MCF 10A (cell line): ENCODE measurements around the gene ZNF35. TPM values are rescaled to one million over a fixed set of nuclear protein-coding genes. Genes with fewer than 3 reads are reported as not detected.

ENCODE experiments used
- BruUV-seq: library from RNA; stranded (reverse); fragments of 400-500 nt; replicated peaks from 2 replicates; lab custom pipeline; 2021; lab: Mats Ljungman, UMichigan
- CTCF ChIA-PET: fragments of 300-600 bp; sonication (Branson Sonifier 250); formaldehyde crosslinking; extraction: SDS; loops from one replicate; lab custom pipeline; 2021; ENCODE audit warnings: antibody characterized with exemption, inconsistent platforms; lab: Yijun Ruan, JAX
- POLR2A ChIA-PET: fragments of 300-600, 350-650 bp; sonication (Branson Sonifier 250); formaldehyde crosslinking; extraction: SDS; loops from one replicate; lab custom pipeline; 2020; ENCODE audit warnings: antibody characterized with exemption, inconsistent platforms; lab: Yijun Ruan, JAX
- DNase-seq: peaks from one replicate; pipeline ENCODE4 v3.0.0-alpha.2; 2018; ENCODE audit not compliant: unreplicated experiment
- H3K27ac Mint-ChIP-seq: one replicate; pipeline ENCODE4 v1.8.0; 2022; ENCODE audit warnings: mild to moderate bottlenecking, low read depth, mixed read lengths; ENCODE audit not compliant: unreplicated experiment
- H3K27me3 Mint-ChIP-seq: one replicate; pipeline ENCODE4 v1.8.0; 2022; ENCODE audit warnings: mixed read lengths; ENCODE audit not compliant: insufficient read depth, unreplicated experiment
- H3K36me3 Mint-ChIP-seq: one replicate; pipeline ENCODE4 v1.8.0; 2022; ENCODE audit warnings: mild to moderate bottlenecking, moderate library complexity, mixed read lengths; ENCODE audit not compliant: insufficient read depth, unreplicated experiment
- H3K4me1 Mint-ChIP-seq: one replicate; pipeline ENCODE4 v1.8.0; 2022; ENCODE audit warnings: mixed read lengths; ENCODE audit not compliant: insufficient read depth, unreplicated experiment
- H3K4me3 Mint-ChIP-seq: one replicate; pipeline ENCODE4 v1.8.0; 2022; ENCODE audit warnings: mild to moderate bottlenecking, moderate library complexity, mixed read lengths; ENCODE audit not compliant: unreplicated experiment
- H3K9me3 Mint-ChIP-seq: one replicate; pipeline ENCODE4 v1.8.0; 2022; ENCODE audit warnings: mixed read lengths; ENCODE audit not compliant: unreplicated experiment
- CTCF ChIP-seq: fragments of 200-600 bp; IDR thresholded peaks from one replicate; pipeline ENCODE4 v1.8.0; 2022; ENCODE audit warnings: antibody characterized with exemption, mild to moderate bottlenecking; ENCODE audit not compliant: unreplicated experiment
- intact Hi-C: fragments of 100-400 bp; cut with micrococcal nuclease; formaldehyde crosslinking; loops from 2 replicates; pipeline ENCODE4 v1.14.1; 2022
- total RNA-seq: library from RNA; stranded (reverse); gene quantifications from 2 replicates; pipeline ENCODE4 v1.2.3, GENCODE V29; 2022

ZNF35 gene
- total RNA-seq, 1 experiment from 2014 or later = 9.9 TPM

GRCh38 chr3:44659015-44659414 is 10.5 kb downstream of the ZNF35 start:
- CTCF ChIA-PET = interaction anchor here (0.6 to 2.0 kb wide), 3 partner anchors 29 to 275 kb away, joined by 4 to 7 read pairs (median 4); no protein-coding TSS in a partner anchor
- intact Hi-C loops = no loop called here
- Mint-ChIP-seq H3K9me3 (peaks cover 18% of the 10 kb centered on the region), H3K27me3 (no peaks in the 10 kb centered on the region), H3K36me3 (peaks cover 73% of the 10 kb centered on the region), H3K27ac (no peak overlapping the region), H3K4me3 (no peak overlapping the region), H3K4me1 (no peaks in the 10 kb centered on the region)
- no peak for DNase-seq
- TF ChIP-seq CTCF = no peak
- BruUV-seq = TSS peak; percentile 9
- POLR2A ChIA-PET = interaction anchor here (0.9 to 3.0 kb wide), 4 partner anchors 11 to 316 kb away, joined by 3 to 12 read pairs (median 3); partner anchors contain the start of gene ZNF35

GRCh38 chr3:44659434-44659833 is 10.9 kb downstream of the ZNF35 start:
- DNase-seq = no peak
- Mint-ChIP-seq H3K36me3 (peaks cover 69% of the 10 kb centered on the region), H3K27me3 (no peaks in the 10 kb centered on the region), H3K9me3 (peaks cover 22% of the 10 kb centered on the region), H3K27ac (no peak overlapping the region), H3K4me1 (no peaks in the 10 kb centered on the region), H3K4me3 (no peak overlapping the region)
- CTCF ChIA-PET = interaction anchor here (0.6 to 2.0 kb wide), 2 partner anchors 29 to 275 kb away, joined by 4 to 7 read pairs; no protein-coding TSS in a partner anchor
- no peak for TF ChIP-seq CTCF
- intact Hi-C loops = no loop called here
- POLR2A ChIA-PET = interaction anchor here (0.9 to 3.0 kb wide), 3 partner anchors 11 to 316 kb away, joined by 3 to 12 read pairs (median 3); partner anchors contain the start of gene ZNF35
- no TSS peak for BruUV-seq

GRCh38 chr3:44661189-44661588 is 12.7 kb downstream of the ZNF35 start:
- TF ChIP-seq CTCF = peak; percentile 21
- ChIA-PET POLR2A (interaction anchor here (1.3 to 3.0 kb wide), 2 partner anchors 8 to 13 kb away, joined by 3 to 12 read pairs; partner anchors contain the start of gene ZNF35), CTCF (interaction anchor here (0.5 to 1.1 kb wide), 4 partner anchors 9 to 286 kb away, joined by 3 to 7 read pairs (median 4); no protein-coding TSS in a partner anchor)
- BruUV-seq = no TSS peak
- no peak for DNase-seq
- Mint-ChIP-seq H3K4me3 (no peak overlapping the region), H3K27me3 (no peaks in the 10 kb centered on the region), H3K27ac (no peak overlapping the region), H3K9me3 (peaks cover 27% of the 10 kb centered on the region), H3K4me1 (no peaks in the 10 kb centered on the region), H3K36me3 (peaks cover 56% of the 10 kb centered on the region)
- intact Hi-C loops = no loop called here

- ChIA-PET CTCF (no interaction called here), POLR2A (interaction anchor here (0.5 kb wide), 1 partner anchor 329 kb away, joined by 4 read pairs; no protein-coding TSS in a partner anchor)
- no peaks in the 10 kb centered on the region for H3K27me3 Mint-ChIP-seq
- intact Hi-C loops = no loop called here
- H3K4me1 Mint-ChIP-seq = no peaks in the 10 kb centered on the region
- no TSS peak for BruUV-seq
- no peak for DNase-seq
- no peak for TF ChIP-seq CTCF
- H3K36me3 Mint-ChIP-seq = peaks cover 27% of the 10 kb centered on the region
- peaks cover 18% of the 10 kb centered on the region for H3K9me3 Mint-ChIP-seq
- no peak overlapping the region for H3K27ac Mint-ChIP-seq
- H3K4me3 Mint-ChIP-seq = no peak overlapping the region
Measured at GRCh38 chr3:44665173-44665572, 16.6 kb downstream of the ZNF35 start.
